ENCODE measurements around the gene TMEM179B. TPM values are rescaled to one million over a fixed set of nuclear protein-coding genes. Genes with fewer than 3 reads are reported as not detected.

TMEM179B gene
- total and polyA plus RNA-seq, 9 of the 15 experiments (the other 6 are each of a cell fraction or from before 2014, with no cell fraction given), result 27.7 to 105 (median 37.0) TPM

GRCh38 chr11:62805076-62805892, 18.1 kb downstream of the TMEM179B start, which contains the start of gene NXF1 (continued):
- TF ChIP-seq PHTF2 (CRISPR knock-in tag; IDR thresholded peaks at IDR 0.05) (0 out of 2 replicates have a peak, but pooled peaks have one; percentile 38), MAFG (tag; conservative IDR thresholded peaks at IDR 0.05) (no peak), TEAD4 (IDR thresholded peaks at IDR 0.05; ENCODE audit: low read length) (peak; percentile 20; the same call in 1 of the 2 replicates), TEAD4 (CRISPR knock-in tag; IDR thresholded peaks at IDR 0.05; ENCODE audit: borderline replicate concordance) (no peak), SP2 (IDR thresholded peaks at IDR 0.05; ENCODE audit: extremely low read depth, low read depth, low read length, poor library complexity, severe bottlenecking) (no peak), MTF1 (CRISPR knock-in tag; IDR thresholded peaks at IDR 0.05; ENCODE audit: borderline replicate concordance) (no peak), ERF (CRISPR knock-in tag; IDR thresholded peaks at IDR 0.05) (0 out of 2 replicates have a peak, but pooled peaks have one; percentile 30), ZNF239 (CRISPR knock-in tag; IDR thresholded peaks at IDR 0.05) (no peak; the same call in 1 of the 2 replicates), CHD4 (IDR thresholded peaks at IDR 0.05; ENCODE audit: insufficient read depth, insufficient replicate concordance, low read depth, low read length, poor library complexity, severe bottlenecking) (no peak), CEBPB (tag; IDR thresholded peaks at IDR 0.05) (0 out of 2 replicates have a peak, but pooled peaks have one; percentile 16), MAFF (IDR thresholded peaks at IDR 0.05; ENCODE audit: low read length) (no peak), DACH1 (IDR thresholded peaks at IDR 0.05; ENCODE audit: partially characterized antibody) (no peak), TFAP4 (CRISPR knock-in tag; IDR thresholded peaks at IDR 0.05; ENCODE audit: borderline replicate concordance) (peak; percentile 89), HSF4 (CRISPR knock-in tag; IDR thresholded peaks at IDR 0.05; ENCODE audit: borderline replicate concordance) (no peak), JUN (IDR thresholded peaks at IDR 0.05; ENCODE audit: borderline replicate concordance, low read depth, low read length) (no peak), JUN (CRISPR knock-in tag; IDR thresholded peaks at IDR 0.05; ENCODE audit: borderline replicate concordance) (peak; percentile 61), PHB (CRISPR knock-in tag; IDR thresholded peaks at IDR 0.05) (peak; percentile 56; the same call in 1 of the 2 replicates), ZNF384 (IDR thresholded peaks at IDR 0.05; ENCODE audit: low read depth, low read length) (no peak), ZNF12 (CRISPR knock-in tag; IDR thresholded peaks at IDR 0.05) (peak; percentile 60; the same call in 1 of the 2 replicates), ZKSCAN8 (CRISPR knock-in tag; IDR thresholded peaks at IDR 0.05) (no peak), HCFC1 (IDR thresholded peaks at IDR 0.05; ENCODE audit: low read depth, low read length) (peak; percentile 79), ZNF75A (CRISPR knock-in tag; IDR thresholded peaks at IDR 0.05) (0 out of 2 replicates have a peak, but pooled peaks have one; percentile 8), NR2C2 (CRISPR knock-in tag; IDR thresholded peaks at IDR 0.05) (peak; percentile 46; the same call in 1 of the 2 replicates), NR2C2 (tag; IDR thresholded peaks at IDR 0.05) (peak; percentile 48), U2AF2 (optimal IDR thresholded peaks at IDR 0.05; ENCODE audit: low read depth, low read length) (no peak), ZFP1 (CRISPR knock-in tag; IDR thresholded peaks at IDR 0.05) (0 out of 2 replicates have a peak, but pooled peaks have one; percentile 32), POLR2A (conservative IDR thresholded peaks at IDR 0.05) (peak; percentile 100), PHF21A (IDR thresholded peaks at IDR 0.05; ENCODE audit: borderline replicate concordance, low read depth) (no peak), MCM3 (IDR thresholded peaks at IDR 0.05) (no peak), GTF2A2 (tag; IDR thresholded peaks at IDR 0.05) (peak; percentile 94), SP1 (CRISPR knock-in tag; IDR thresholded peaks at IDR 0.05) (peak; percentile 99), BHLHE40 (IDR thresholded peaks at IDR 0.05; ENCODE audit: low read length) (peak; percentile 70)
